Osteocyte (in vitro differentiated cells): ENCODE results near the gene TMEM44. TPM values are rescaled to one million over a fixed set of nuclear protein-coding genes. Genes with fewer than 3 reads are reported as not detected.
"Not testable (repeated sequence)": the region's sequence is repeated elsewhere in the genome, so short reads cannot be mapped to it uniquely, and the experiment has no call there.

ENCODE experiments used
- DNase-seq: peaks from one replicate; pipeline ENCODE4 v3.0.0; 2021; ENCODE audit warnings: mixed read lengths; ENCODE audit not compliant: unreplicated experiment; ENCODE audit errors: extremely low spot score
- H3K27ac Mint-ChIP-seq: one replicate; pipeline ENCODE4 v1.8.0; 2021; ENCODE audit warnings: mild to moderate bottlenecking, mixed read lengths; ENCODE audit not compliant: unreplicated experiment
- H3K27me3 Mint-ChIP-seq: one replicate; pipeline ENCODE4 v1.8.0; 2021; ENCODE audit warnings: mixed read lengths; ENCODE audit not compliant: unreplicated experiment
- H3K36me3 Mint-ChIP-seq: one replicate; pipeline ENCODE4 v1.8.0; 2021; ENCODE audit warnings: mixed read lengths; ENCODE audit not compliant: unreplicated experiment
- H3K4me1 Mint-ChIP-seq: one replicate; pipeline ENCODE4 v1.8.0; 2021; ENCODE audit warnings: mixed read lengths; ENCODE audit not compliant: unreplicated experiment
- H3K4me3 Mint-ChIP-seq: one replicate; pipeline ENCODE4 v1.8.0; 2021; ENCODE audit warnings: mild to moderate bottlenecking, moderate library complexity, mixed read lengths; ENCODE audit not compliant: unreplicated experiment
- H3K9me3 Mint-ChIP-seq: one replicate; pipeline ENCODE4 v1.8.0; 2021; ENCODE audit warnings: mixed read lengths; ENCODE audit not compliant: unreplicated experiment
- CTCF ChIP-seq: fragments of 200-600 bp; sonication (generic); IDR thresholded peaks from 2 replicates; pipeline ENCODE4 v1.5.0; 2021; ENCODE audit warnings: antibody characterized with exemption, mild to moderate bottlenecking, moderate library complexity
- total RNA-seq: library from RNA; stranded (reverse); gene quantifications from 2 replicates; pipeline ENCODE4 v1.2.1, GENCODE V29; 2021

TMEM44 gene
- total RNA-seq, 1 donor from 2014 or later = 27.9 TPM

GRCh38 chr3:194548346-194549321 is 84.6 kb downstream of the TMEM44 start:
- DNase-seq = no peak

DNA sequence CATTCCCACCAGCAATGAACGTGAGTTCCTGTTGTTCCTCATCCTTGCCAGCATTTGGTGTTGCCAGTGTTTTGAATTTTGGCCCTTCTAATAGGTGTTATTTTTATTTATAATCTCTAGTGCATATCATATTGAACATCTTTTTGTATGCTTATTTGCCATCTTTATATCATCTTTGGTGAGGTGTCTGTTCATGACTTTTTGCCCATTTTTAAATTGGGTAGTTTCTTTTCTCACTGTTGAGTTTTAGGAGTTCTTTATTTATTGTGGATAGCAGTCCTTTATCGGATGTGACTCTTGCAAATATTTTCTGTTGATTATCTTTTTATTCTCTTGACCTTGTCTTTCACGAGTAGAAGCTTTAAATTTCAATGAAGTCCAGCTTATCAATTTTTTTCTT is 86.2 kb downstream of the TMEM44 start:
- peaks cover 8% of the 10 kb centered on the region for H3K9me3 Mint-ChIP-seq
- peaks cover 4% of the 10 kb centered on the region for H3K36me3 Mint-ChIP-seq
- H3K27me3 Mint-ChIP-seq = no peaks in the 10 kb centered on the region
- H3K27ac Mint-ChIP-seq = no peak overlapping the region
- no peak overlapping the region for H3K4me3 Mint-ChIP-seq
- no peak for TF ChIP-seq CTCF
- DNase-seq = no peak
- peaks cover 8% of the 10 kb centered on the region for H3K4me1 Mint-ChIP-seq

More at GRCh38 chr3:194548346-194549321, 84.6 kb downstream of the TMEM44 start:
- Mint-ChIP-seq H3K27me3 (no peaks in the 10 kb centered on the region), H3K9me3 (peaks cover 8% of the 10 kb centered on the region), H3K36me3 (peaks cover 4% of the 10 kb centered on the region), H3K4me3 (no peak overlapping the region), H3K4me1 (peaks cover 8% of the 10 kb centered on the region), H3K27ac (no peak overlapping the region)
- TF ChIP-seq CTCF = no peak

- not testable (repeated sequence) for H3K4me3 Mint-ChIP-seq, H3K36me3 Mint-ChIP-seq, H3K9me3 Mint-ChIP-seq, DNase-seq, H3K4me1 Mint-ChIP-seq, H3K27me3 Mint-ChIP-seq, H3K27ac Mint-ChIP-seq
These were observed 87.7 kb downstream of the TMEM44 start for GRCh38 chr3:194545538-194545937.

DNA sequence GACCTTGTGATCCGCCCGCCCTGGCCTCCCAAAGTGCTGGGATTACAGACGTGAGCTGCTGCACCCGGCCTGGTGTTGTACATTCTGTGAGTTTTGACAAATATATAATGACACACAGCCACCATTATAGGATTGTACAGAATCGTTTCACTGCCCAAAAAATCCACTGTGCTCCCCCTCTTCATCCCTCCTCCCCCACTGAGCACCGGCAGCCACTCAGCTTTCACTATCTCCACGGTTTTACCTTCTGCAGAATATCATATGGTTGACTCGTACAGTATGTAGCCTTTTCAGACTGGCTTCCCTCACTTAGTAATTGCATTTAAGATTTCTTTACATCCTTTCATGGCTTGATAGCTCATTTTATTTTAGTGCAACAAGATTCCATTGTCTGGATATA is 89.7 kb downstream of the TMEM44 start:
- Mint-ChIP-seq H3K27me3 (no peaks in the 10 kb centered on the region), H3K9me3 (peaks cover 8% of the 10 kb centered on the region), H3K4me1 (peaks cover 3% of the 10 kb centered on the region), H3K4me3 (no peak overlapping the region), H3K27ac (no peak overlapping the region), H3K36me3 (peaks cover 4% of the 10 kb centered on the region)
- no peak for DNase-seq
- TF ChIP-seq CTCF = no peak

DNA sequence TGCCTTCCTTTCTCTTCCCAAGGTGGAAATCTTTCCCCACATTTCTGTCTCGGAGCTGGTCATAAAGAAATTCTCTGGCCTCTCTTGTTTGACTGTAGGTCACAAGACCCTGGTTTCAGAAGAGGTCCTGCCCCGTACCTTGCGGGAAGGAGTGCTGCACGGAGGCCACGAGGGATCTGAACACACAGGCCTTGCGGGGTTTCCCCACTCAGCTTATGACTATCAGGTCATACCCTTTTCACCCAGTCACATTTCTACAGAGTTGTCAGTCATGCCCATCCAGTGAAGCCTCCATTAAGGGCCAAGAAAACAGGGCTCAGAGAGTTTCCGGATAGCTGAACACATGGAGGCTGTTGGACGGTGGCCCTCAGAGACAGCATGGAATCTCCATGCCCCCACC is 91.7 kb downstream of the TMEM44 start:
- H3K27me3 Mint-ChIP-seq = no peaks in the 10 kb centered on the region
- H3K27ac Mint-ChIP-seq = no peak overlapping the region
- no peak overlapping the region for H3K4me3 Mint-ChIP-seq
- H3K4me1 Mint-ChIP-seq = peaks cover 14% of the 10 kb centered on the region
- no peak for DNase-seq
- no peak for TF ChIP-seq CTCF
- no peaks in the 10 kb centered on the region for H3K36me3 Mint-ChIP-seq
- H3K9me3 Mint-ChIP-seq = no peaks in the 10 kb centered on the region
